WTC11 (cell line): Measurements from ENCODE around the gene WDR48. TPM values are rescaled to one million over a fixed set of nuclear protein-coding genes. Genes with fewer than 3 reads are reported as not detected.

ENCODE experiments used
- ATAC-seq: fragments of 200-7000 bp; cut with Tn5 transposase; 2 replicates; pipeline ENCODE4 v1.10.0; 2021; ENCODE audit warnings: mild to moderate bottlenecking, moderate library complexity
- CTCF ChIA-PET: fragments of 300-600 bp; sonication (Branson Sonifier 250); formaldehyde crosslinking; loops from one replicate; lab custom pipeline; 2021; ENCODE audit warnings: antibody characterized with exemption; lab: Charles Lee
- POLR2A ChIA-PET: fragments of 350-600 bp; sonication (Branson Sonifier 250); formaldehyde crosslinking; loops from one replicate; lab custom pipeline; 2021; ENCODE audit warnings: antibody characterized with exemption; lab: Charles Lee
- DNase-seq: peaks from one replicate; pipeline ENCODE4 v3.0.0; 2021; ENCODE audit warnings: low spot score
- H3K27ac Mint-ChIP-seq: 2 replicates; pipeline ENCODE4 v1.8.0; 2021; ENCODE audit warnings: mixed read lengths
- H3K27me3 Mint-ChIP-seq: 2 replicates; pipeline ENCODE4 v1.8.0; 2021; ENCODE audit warnings: low read depth, mild to moderate bottlenecking, moderate library complexity, mixed read lengths
- H3K36me3 Mint-ChIP-seq: 2 replicates; pipeline ENCODE4 v1.8.0; 2021; ENCODE audit warnings: mixed read lengths
- H3K4me1 Mint-ChIP-seq: 2 replicates; pipeline ENCODE4 v1.8.0; 2022; ENCODE audit warnings: mixed read lengths
- H3K4me3 Mint-ChIP-seq: 2 replicates; pipeline ENCODE4 v1.8.0; 2021; ENCODE audit warnings: mild to moderate bottlenecking, moderate library complexity, mixed read lengths
- H3K9me3 Mint-ChIP-seq: 2 replicates; pipeline ENCODE4 v1.8.0; 2021; ENCODE audit warnings: mixed read lengths
- CREB1 ChIP-seq: sonication (generic); formaldehyde crosslinking; IDR thresholded peaks from 2 replicates; pipeline ENCODE4 v1.8.0; 2023; ENCODE audit warnings: mild to moderate bottlenecking, missing genetic modification reagents
- ETV6 ChIP-seq: sonication (generic); formaldehyde crosslinking; IDR thresholded peaks from 2 replicates; pipeline ENCODE4 v1.8.1; 2022; ENCODE audit warnings: mild to moderate bottlenecking, missing genetic modification reagents
- FOXK1 ChIP-seq: sonication (generic); formaldehyde crosslinking; IDR thresholded peaks from 2 replicates; pipeline ENCODE4 v1.8.0; 2022; ENCODE audit warnings: mild to moderate bottlenecking, moderate library complexity, missing genetic modification reagents
- FOXP1 ChIP-seq: sonication (generic); formaldehyde crosslinking; IDR thresholded peaks from 2 replicates; pipeline ENCODE4 v1.8.0; 2022; ENCODE audit warnings: missing genetic modification reagents, mild to moderate bottlenecking, moderate library complexity, borderline replicate concordance
- GABPB1 ChIP-seq: sonication (generic); formaldehyde crosslinking; IDR thresholded peaks from 2 replicates; pipeline ENCODE4 v1.8.1; 2023; ENCODE audit warnings: mild to moderate bottlenecking, missing genetic modification reagents
- IRF2 ChIP-seq: sonication (generic); formaldehyde crosslinking; IDR thresholded peaks from 2 replicates; pipeline ENCODE4 v1.8.0; 2022; ENCODE audit warnings: low read depth, missing genetic modification reagents, borderline replicate concordance
- KAT7 ChIP-seq: sonication (generic); formaldehyde crosslinking; IDR thresholded peaks from 2 replicates; pipeline ENCODE4 v1.8.1; 2023; ENCODE audit warnings: missing genetic modification reagents, mild to moderate bottlenecking, borderline replicate concordance
- NR2C2 ChIP-seq: sonication (generic); formaldehyde crosslinking; IDR thresholded peaks from 2 replicates; pipeline ENCODE4 v1.8.0; 2022; ENCODE audit warnings: mild to moderate bottlenecking, missing genetic modification reagents
- PRDM15 ChIP-seq: sonication (generic); formaldehyde crosslinking; IDR thresholded peaks from 2 replicates; pipeline ENCODE4 v1.8.0; 2022; ENCODE audit warnings: missing genetic modification reagents
- SMAD3 ChIP-seq: sonication (generic); formaldehyde crosslinking; IDR thresholded peaks from 2 replicates; pipeline ENCODE4 v1.8.0; 2022; ENCODE audit warnings: missing genetic modification reagents, mild to moderate bottlenecking, borderline replicate concordance
- TEAD1 ChIP-seq: sonication (generic); formaldehyde crosslinking; IDR thresholded peaks from 2 replicates; pipeline ENCODE4 v1.8.0; 2022; ENCODE audit warnings: mild to moderate bottlenecking, missing genetic modification reagents
- ZBTB21 ChIP-seq: sonication (generic); formaldehyde crosslinking; IDR thresholded peaks from 2 replicates; pipeline ENCODE4 v1.8.1; 2023; ENCODE audit warnings: mild to moderate bottlenecking, missing genetic modification reagents, borderline replicate concordance
- ZNF232 ChIP-seq: sonication (generic); formaldehyde crosslinking; IDR thresholded peaks from 2 replicates; pipeline ENCODE4 v1.8.0; 2022; ENCODE audit warnings: mild to moderate bottlenecking, missing genetic modification reagents
- ZNF281 ChIP-seq: sonication (generic); formaldehyde crosslinking; IDR thresholded peaks from 2 replicates; pipeline ENCODE4 v1.8.0; 2023; ENCODE audit warnings: mild to moderate bottlenecking, missing genetic modification reagents
- ZNF423 ChIP-seq: fragments of 250-450 bp; sonication (Bioruptor Pico); IDR thresholded peaks from 2 replicates; pipeline ENCODE4 v2.1.2; 2022; ENCODE audit warnings: mild to moderate bottlenecking, moderate library complexity
- total RNA-seq: library from RNA; stranded (reverse); gene quantifications from 3 replicates; pipeline ENCODE4 v1.2.3, GENCODE V29; 2021
- TF ChIP-seq, protein P1 (sequence below): fragments of 250-450 bp; sonication (Bioruptor Pico); IDR thresholded peaks from 2 replicates; pipeline ENCODE4 v1.8.0; 2021; ENCODE audit warnings: mild to moderate bottlenecking
- TF ChIP-seq, protein P2 (sequence below): sonication (generic); formaldehyde crosslinking; conservative IDR thresholded peaks from 2 replicates; pipeline ENCODE4 v1.8.1; 2022; ENCODE audit warnings: mild to moderate bottlenecking, missing genetic modification reagents
- TF ChIP-seq, protein P3 (sequence below): sonication (generic); formaldehyde crosslinking; IDR thresholded peaks from 2 replicates; pipeline ENCODE4 v1.8.1; 2023; ENCODE audit warnings: mild to moderate bottlenecking, missing genetic modification reagents

WDR48 gene
- total RNA-seq, 1 experiment from 2014 or later = 40.9 TPM

- H3K4me3 Mint-ChIP-seq = no peak overlapping the region
- POLR2A ChIA-PET = no interaction called here
Measured at GRCh38 chr3:39121621-39122020, 69.8 kb downstream of the WDR48 start.

More at GRCh38 chr3:39121621-39122020, 69.8 kb downstream of the WDR48 start:
- H3K9me3 Mint-ChIP-seq = no peaks in the 10 kb centered on the region
- TF ChIP-seq ZNF281 (CRISPR knock-in tag) (no peak), SMAD3 (CRISPR knock-in tag) (no peak), FOXK1 (CRISPR knock-in tag) (no peak), ZNF232 (CRISPR knock-in tag) (no peak), CREB1 (CRISPR knock-in tag) (no peak), TEAD1 (no peak), FOXP1 (CRISPR knock-in tag) (no peak), ZBTB21 (CRISPR knock-in tag) (no peak), PRDM15 (CRISPR knock-in tag) (no peak), KAT7 (CRISPR knock-in tag) (no peak), GABPB1 (no peak), ETV6 (CRISPR knock-in tag) (no peak), NR2C2 (no peak), IRF2 (CRISPR knock-in tag) (no peak), ZNF423 (no peak)
- TF ChIP-seq, protein P1, sequence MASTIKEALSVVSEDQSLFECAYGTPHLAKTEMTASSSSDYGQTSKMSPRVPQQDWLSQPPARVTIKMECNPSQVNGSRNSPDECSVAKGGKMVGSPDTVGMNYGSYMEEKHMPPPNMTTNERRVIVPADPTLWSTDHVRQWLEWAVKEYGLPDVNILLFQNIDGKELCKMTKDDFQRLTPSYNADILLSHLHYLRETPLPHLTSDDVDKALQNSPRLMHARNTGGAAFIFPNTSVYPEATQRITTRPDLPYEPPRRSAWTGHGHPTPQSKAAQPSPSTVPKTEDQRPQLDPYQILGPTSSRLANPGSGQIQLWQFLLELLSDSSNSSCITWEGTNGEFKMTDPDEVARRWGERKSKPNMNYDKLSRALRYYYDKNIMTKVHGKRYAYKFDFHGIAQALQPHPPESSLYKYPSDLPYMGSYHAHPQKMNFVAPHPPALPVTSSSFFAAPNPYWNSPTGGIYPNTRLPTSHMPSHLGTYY (CRISPR knock-in tag) = no peak
- TF ChIP-seq, protein P2, sequence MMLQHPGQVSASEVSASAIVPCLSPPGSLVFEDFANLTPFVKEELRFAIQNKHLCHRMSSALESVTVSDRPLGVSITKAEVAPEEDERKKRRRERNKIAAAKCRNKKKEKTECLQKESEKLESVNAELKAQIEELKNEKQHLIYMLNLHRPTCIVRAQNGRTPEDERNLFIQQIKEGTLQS (CRISPR knock-in tag) = no peak
- TF ChIP-seq, protein P3, sequence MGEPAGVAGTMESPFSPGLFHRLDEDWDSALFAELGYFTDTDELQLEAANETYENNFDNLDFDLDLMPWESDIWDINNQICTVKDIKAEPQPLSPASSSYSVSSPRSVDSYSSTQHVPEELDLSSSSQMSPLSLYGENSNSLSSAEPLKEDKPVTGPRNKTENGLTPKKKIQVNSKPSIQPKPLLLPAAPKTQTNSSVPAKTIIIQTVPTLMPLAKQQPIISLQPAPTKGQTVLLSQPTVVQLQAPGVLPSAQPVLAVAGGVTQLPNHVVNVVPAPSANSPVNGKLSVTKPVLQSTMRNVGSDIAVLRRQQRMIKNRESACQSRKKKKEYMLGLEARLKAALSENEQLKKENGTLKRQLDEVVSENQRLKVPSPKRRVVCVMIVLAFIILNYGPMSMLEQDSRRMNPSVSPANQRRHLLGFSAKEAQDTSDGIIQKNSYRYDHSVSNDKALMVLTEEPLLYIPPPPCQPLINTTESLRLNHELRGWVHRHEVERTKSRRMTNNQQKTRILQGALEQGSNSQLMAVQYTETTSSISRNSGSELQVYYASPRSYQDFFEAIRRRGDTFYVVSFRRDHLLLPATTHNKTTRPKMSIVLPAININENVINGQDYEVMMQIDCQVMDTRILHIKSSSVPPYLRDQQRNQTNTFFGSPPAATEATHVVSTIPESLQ (CRISPR knock-in tag) = no peak
- ATAC-seq (no peak), DNase-seq (no peak)
- H3K27ac Mint-ChIP-seq = no peak overlapping the region
- 0 out of 2 replicates have a peak, but pooled peaks cover 3% of the 10 kb centered on the region for H3K4me1 Mint-ChIP-seq
- CTCF ChIA-PET = interaction anchor here (0.7 to 1.0 kb wide), 3 partner anchors 19 to 167 kb away, joined by 3 to 5 read pairs (median 3); no protein-coding TSS in a partner anchor
- H3K27me3 Mint-ChIP-seq = no peaks in the 10 kb centered on the region
- H3K36me3 Mint-ChIP-seq = no peaks in the 10 kb centered on the region
